ENCODE data around the gene QRFPR.
"Not testable (repeated sequence)": the region's sequence is repeated elsewhere in the genome, so short reads cannot be mapped to it uniquely, and the experiment has no call there.

QRFPR gene

GRCh38 chr4:121380776-121381462 lies at the start of gene QRFPR:
Gene QRFPR (minus strand): TSS chr4:121381018. CDS start chr4:121380647, 371 bp downstream.
- Mint-ChIP-seq H3K4me3 (peak within 1 kb of the TSS; percentile 82 to 84 (median 83)), H3K36me3 (ENCODE audit: low read depth) (no peaks in the 10 kb centered on the region), H3K27me3 (ENCODE audit: low read depth) (peaks cover 82% of the 10 kb centered on the region), H3K27ac (no peak within 1 kb of the TSS), H3K4me1 (peaks cover 9% of the 10 kb centered on the region), H3K9me3 (no peaks in the 10 kb centered on the region)
- TF ChIP-seq CTCF (IDR thresholded peaks at IDR 0.05; ENCODE audit: unreplicated experiment in 3 of 3), result no peak

- no peak overlapping the region for H3K4me3 Mint-ChIP-seq
- H3K36me3 Mint-ChIP-seq (ENCODE audit: low read depth), result no peaks in the 10 kb centered on the region
- peaks cover 8% of the 10 kb centered on the region for H3K9me3 Mint-ChIP-seq
- H3K27ac Mint-ChIP-seq, result no peak overlapping the region
- no peaks in the 10 kb centered on the region for H3K4me1 Mint-ChIP-seq
- no peak for TF ChIP-seq CTCF (IDR thresholded peaks at IDR 0.05; ENCODE audit: unreplicated experiment in 3 of 3)
- H3K27me3 Mint-ChIP-seq (ENCODE audit: low read depth), result no peaks in the 10 kb centered on the region
These were observed 47.9 kb upstream of the QRFPR start for GRCh38 chr4:121428721-121429120.

GRCh38 chr4:121421594-121421993 lies 40.8 kb upstream of the QRFPR start:
- peaks cover 15% of the 10 kb centered on the region for H3K9me3 Mint-ChIP-seq
- TF ChIP-seq CTCF (IDR thresholded peaks at IDR 0.05; ENCODE audit: unreplicated experiment in 3 of 3), result no peak
- no peaks in the 10 kb centered on the region for H3K4me1 Mint-ChIP-seq
- no peaks in the 10 kb centered on the region for H3K36me3 Mint-ChIP-seq (ENCODE audit: low read depth)
- no peaks in the 10 kb centered on the region for H3K27me3 Mint-ChIP-seq (ENCODE audit: low read depth)
- H3K27ac Mint-ChIP-seq, result no peak overlapping the region
- no peak overlapping the region for H3K4me3 Mint-ChIP-seq

GRCh38 chr4:121411151-121411744 lies 30.4 kb upstream of the QRFPR start:
- H3K4me1 Mint-ChIP-seq, result no peaks in the 10 kb centered on the region

GRCh38 chr4:121408567-121408966 lies 27.7 kb upstream of the QRFPR start:
- H3K27ac Mint-ChIP-seq; H3K4me3 Mint-ChIP-seq; H3K36me3 Mint-ChIP-seq (ENCODE audit: low read depth); H3K4me1 Mint-ChIP-seq; H3K27me3 Mint-ChIP-seq (ENCODE audit: low read depth): not testable (repeated sequence)
- H3K9me3 Mint-ChIP-seq, result peaks cover 16% of the 10 kb centered on the region

More at GRCh38 chr4:121411151-121411744, 30.4 kb upstream of the QRFPR start:
- Mint-ChIP-seq H3K27me3 (ENCODE audit: low read depth) (no peaks in the 10 kb centered on the region), H3K36me3 (ENCODE audit: low read depth) (no peaks in the 10 kb centered on the region), H3K27ac (no peak overlapping the region), H3K4me3 (no peak overlapping the region), H3K9me3 (peaks cover 20% of the 10 kb centered on the region)
- TF ChIP-seq CTCF (IDR thresholded peaks at IDR 0.05; ENCODE audit: unreplicated experiment in 3 of 3), result no peak

GRCh38 chr4:121400632-121401031 lies 19.8 kb upstream of the QRFPR start:
- Mint-ChIP-seq H3K27ac (no peak overlapping the region), H3K4me3 (no peak overlapping the region), H3K27me3 (ENCODE audit: low read depth) (no peaks in the 10 kb centered on the region), H3K4me1 (no peaks in the 10 kb centered on the region), H3K9me3 (no peaks in the 10 kb centered on the region), H3K36me3 (ENCODE audit: low read depth) (no peaks in the 10 kb centered on the region)
- no peak for TF ChIP-seq CTCF (IDR thresholded peaks at IDR 0.05; ENCODE audit: unreplicated experiment in 3 of 3)
